Keratinocyte (primary cell): ENCODE measurements around the gene ADM.

ENCODE experiments used
- CTCF ChIP-seq, 3 experiments: IDR thresholded peaks in 1 of 3; conservative IDR thresholded peaks in 1 of 3; optimal IDR thresholded peaks in 1 of 3; 2 replicates in 2 of 3; 3 replicates in 1 of 3; pipeline versions ENCODE3 to v1.5.1; 2011; ENCODE audit warnings: low read length in 3 of 3, mild to moderate bottlenecking in 3 of 3, moderate library complexity in 2 of 3, control low read depth in 1 of 3, inconsistent platforms in 1 of 3; ENCODE audit not compliant: insufficient read depth in 2 of 3; ENCODE audit errors: extremely low read depth in 1 of 3
- EZH2 ChIP-seq: IDR thresholded peaks from one replicate; pipeline ENCODE4 v1.6.1; 2012; ENCODE audit warnings: inconsistent platforms, mild to moderate bottlenecking, low read length, moderate library complexity

GRCh38 chr11:10273738-10274137 lies 31.1 kb upstream of the ADM start:
- no peak for TF ChIP-seq CTCF (optimal IDR thresholded peaks at IDR 0.05 in 1 of 3, IDR thresholded peaks at IDR 0.05 in 1 of 3, conservative IDR thresholded peaks at IDR 0.05 in 1 of 3; ENCODE audit: extremely low read depth in 1 of 3, insufficient read depth in 2 of 3, low read length in 3 of 3)
- no peak for TF ChIP-seq EZH2
